ENCODE measurements around the gene PCP2. TPM values are rescaled to one million over a fixed set of nuclear protein-coding genes. Genes with fewer than 3 reads are reported as not detected.
A peak's percentile ranks its signal among the peaks of the same experiment; 100 is the strongest.

Gene PCP2
- total RNA-seq, 1 donor from 2014 or later = 1.0 TPM

- no peak for TF ChIP-seq CTCF (conservative IDR thresholded peaks at IDR 0.05)
- Mint-ChIP-seq H3K27me3 (no peaks in the 10 kb centered on the region), H3K4me1 (ENCODE audit: unreplicated experiment) (peaks cover 16% of the 10 kb centered on the region), H3K4me3 (no peak overlapping the region), H3K27ac (no peak overlapping the region), H3K9me3 (no peaks in the 10 kb centered on the region), H3K36me3 (peaks cover 12% of the 10 kb centered on the region)
- no peak for DNase-seq (ENCODE audit: extremely low spot score, unreplicated experiment)
Measured at GRCh38 chr19:7624810-7625209, 8.7 kb downstream of the PCP2 start.

- Mint-ChIP-seq H3K4me1 (ENCODE audit: unreplicated experiment) (peaks cover 8% of the 10 kb centered on the region), H3K27ac (no peak overlapping the region)
- TF ChIP-seq CTCF (conservative IDR thresholded peaks at IDR 0.05) = no peak
Measured at GRCh38 chr19:7623725-7624603, 9.6 kb downstream of the PCP2 start.

GRCh38 chr19:7622933-7623685, 10.4 kb downstream of the PCP2 start:
- peaks cover 13% of the 10 kb centered on the region for H3K36me3 Mint-ChIP-seq
- H3K27me3 Mint-ChIP-seq = no peaks in the 10 kb centered on the region
- DNase-seq (ENCODE audit: extremely low spot score, unreplicated experiment) = no peak
- H3K27ac Mint-ChIP-seq = peak overlapping the region; percentile 69
- no peak overlapping the region for H3K4me3 Mint-ChIP-seq
- TF ChIP-seq CTCF (conservative IDR thresholded peaks at IDR 0.05) = no peak
- no peaks in the 10 kb centered on the region for H3K9me3 Mint-ChIP-seq
- H3K4me1 Mint-ChIP-seq (ENCODE audit: unreplicated experiment) = peaks cover 7% of the 10 kb centered on the region

More at GRCh38 chr19:7623725-7624603, 9.6 kb downstream of the PCP2 start:
- H3K4me3 Mint-ChIP-seq = no peak overlapping the region
- DNase-seq (ENCODE audit: extremely low spot score, unreplicated experiment) = no peak
- H3K27me3 Mint-ChIP-seq = no peaks in the 10 kb centered on the region
- H3K9me3 Mint-ChIP-seq = no peaks in the 10 kb centered on the region
- H3K36me3 Mint-ChIP-seq = peaks cover 5% of the 10 kb centered on the region

- no peak for TF ChIP-seq CTCF (conservative IDR thresholded peaks at IDR 0.05)
- Mint-ChIP-seq H3K4me1 (ENCODE audit: unreplicated experiment) (peaks cover 7% of the 10 kb centered on the region), H3K36me3 (peaks cover 13% of the 10 kb centered on the region), H3K27me3 (no peaks in the 10 kb centered on the region), H3K9me3 (no peaks in the 10 kb centered on the region), H3K27ac (no peak overlapping the region), H3K4me3 (no peak overlapping the region)
- no peak for DNase-seq (ENCODE audit: extremely low spot score, unreplicated experiment)
Measured at GRCh38 chr19:7620442-7621412, 12.8 kb downstream of the PCP2 start.
